GM12878 (cell line): Measurements from ENCODE around the gene TTC39C. TPM values are rescaled to one million over a fixed set of nuclear protein-coding genes. Genes with fewer than 3 reads are reported as not detected.

ENCODE experiments used
- ATAC-seq: fragments of 200-7000 bp; cut with Tn5 transposase; 3 replicates; pipeline ENCODE4 v1.9.1; 2020; ENCODE audit warnings: mild to moderate bottlenecking, moderate library complexity
- BruUV-seq: library from RNA; stranded (reverse); fragments of 400-500 nt; replicated peaks from 2 replicates; lab custom pipeline; 2021; lab: Mats Ljungman, UMichigan
- CTCF ChIA-PET: fragments of 300-600 bp; sonication (Branson Sonifier 250); formaldehyde crosslinking; extraction: SDS; loops from one replicate; lab custom pipeline; 2021; ENCODE audit warnings: inconsistent platforms; lab: Yijun Ruan, JAX
- POLR2A ChIA-PET: fragments of 350-600 bp; formaldehyde crosslinking; extraction: SDS; loops from one replicate; lab custom pipeline; 2021; ENCODE audit warnings: inconsistent platforms; lab: Charles Lee
- RAD21 ChIA-PET: fragments of 300-600 bp; sonication (Branson Sonifier 250); formaldehyde crosslinking; loops from one replicate; lab custom pipeline; 2023; ENCODE audit warnings: antibody characterized with exemption; ENCODE audit not compliant: unreplicated experiment; lab: Charles Lee
- SMC1A ChIA-PET: fragments of 300-600 bp; sonication (Branson Sonifier 250); formaldehyde crosslinking; loops from one replicate; lab custom pipeline; 2023; ENCODE audit not compliant: unreplicated experiment, uncharacterized antibody; lab: Charles Lee
- DNase-seq: peaks from one replicate; pipeline ENCODE4 v3.0.0-alpha.2; 2011; ENCODE audit warnings: low read depth, low spot score
- FAIRE-seq: peaks from 3 replicates; lab custom pipeline; 2011; peaks lifted over from hg19 to GRCh38; lab: Jason Lieb, UNC
- H2AFZ ChIP-seq: 2 replicates; pipeline ENCODE4 v1.6.0; 2011; ENCODE audit warnings: low read depth, low read length, control low read depth; ENCODE audit not compliant: control insufficient read depth
- H3K27ac ChIP-seq: 2 replicates; pipeline ENCODE4 v1.5.1; 2011; ENCODE audit warnings: control low read depth; ENCODE audit not compliant: control insufficient read depth, insufficient read depth
- H3K27me3 ChIP-seq, 2 experiments: replicated peaks in 1 of 2; 2 replicates each; pipeline versions ENCODE4 v1.6.0 to v1.6.1; 2011; ENCODE audit warnings: low read length in 1 of 2; ENCODE audit not compliant: control insufficient read depth in 2 of 2, insufficient read depth in 2 of 2
- H3K36me3 ChIP-seq, 2 experiments: 2 replicates each; pipeline ENCODE4 v1.5.1; 2011; ENCODE audit warnings: low read length in 1 of 2; ENCODE audit not compliant: control insufficient read depth in 2 of 2, insufficient read depth in 2 of 2
- H3K4me1 ChIP-seq: 2 replicates; pipeline ENCODE4 v1.6.1; 2011; ENCODE audit warnings: mild to moderate bottlenecking, low read length, moderate library complexity, mixed read lengths; ENCODE audit not compliant: control insufficient read depth, insufficient read depth
- H3K4me2 ChIP-seq: 2 replicates; pipeline ENCODE4 v1.6.0; 2011; ENCODE audit warnings: control low read depth; ENCODE audit not compliant: control insufficient read depth, insufficient read depth
- H3K4me3 ChIP-seq: fragments of 200-600 bp; sonication (generic); 2 replicates; pipeline ENCODE4 v1.5.1; 2016
- H3K79me2 ChIP-seq: 2 replicates; pipeline ENCODE4 v1.6.0; 2011; ENCODE audit warnings: low read length; ENCODE audit not compliant: control insufficient read depth, insufficient read depth
- H3K9ac ChIP-seq: 2 replicates; pipeline ENCODE4 v1.8.0; 2011; ENCODE audit warnings: low read length, control low read depth, mixed read lengths; ENCODE audit not compliant: control insufficient read depth, insufficient read depth
- H3K9me3 ChIP-seq: replicated peaks from 3 replicates; pipeline ENCODE4 v1.5.1; 2011; ENCODE audit warnings: mild to moderate bottlenecking, low read length; ENCODE audit not compliant: control insufficient read depth, insufficient read depth
- H4K20me1 ChIP-seq: 2 replicates; pipeline ENCODE4 v1.6.0; 2011; ENCODE audit not compliant: control insufficient read depth, insufficient read depth
- BCL11A ChIP-seq: IDR thresholded peaks from 2 replicates; pipeline ENCODE4 v1.6.1; 2011; ENCODE audit warnings: low read depth, low read length
- EZH2 ChIP-seq: IDR thresholded peaks from 2 replicates; pipeline ENCODE4 v1.6.1; 2012; ENCODE audit warnings: low read depth, mild to moderate bottlenecking, control low read depth, inconsistent platforms, low read length, borderline replicate concordance; ENCODE audit not compliant: control insufficient read depth
- FOS ChIP-seq: IDR thresholded peaks from 3 replicates; pipeline ENCODE4 v1.6.1; 2011; ENCODE audit warnings: borderline replicate concordance; ENCODE audit not compliant: insufficient read length; ENCODE audit errors: extremely low read depth
- HDAC2 ChIP-seq: fragments of 200-600 bp; sonication (generic); IDR thresholded peaks from 2 replicates; pipeline ENCODE4 v1.6.1; 2017
- PAX5 ChIP-seq: IDR thresholded peaks from 2 replicates; pipeline ENCODE4 v1.6.1; 2011; ENCODE audit warnings: low read depth, low read length, borderline replicate concordance
- PRDM15 ChIP-seq: fragments of 450-650 bp; formaldehyde crosslinking; IDR thresholded peaks from 2 replicates; pipeline ENCODE4 v1.4.0; 2020; ENCODE audit warnings: mild to moderate bottlenecking, moderate library complexity
- USF2 ChIP-seq: IDR thresholded peaks from 2 replicates; pipeline ENCODE4 v1.6.1; 2011; ENCODE audit warnings: low read depth, low read length, improper control_type of control experiment, borderline replicate concordance
- WGBS: methylation state at CpG from one replicate; pipeline ENCODE4 v1.1.6; 2016; ENCODE audit warnings: low lambda C conversion rate; ENCODE audit not compliant: insufficient replicate concordance, insufficient coverage; ENCODE audit errors: missing lambda C conversion rate; 5-methylcytosine and 5-hydroxymethylcytosine counted together
- in situ Hi-C: fragments of 300-500 bp; cut with MboI; formaldehyde crosslinking; loops from 9 replicates; pipeline ENCODE4 v1.14.3; 2018; ENCODE audit warnings: mixed read lengths
- intact Hi-C: fragments of 100-400 bp; cut with micrococcal nuclease; formaldehyde crosslinking; loops from one replicate; pipeline ENCODE4 v1.14.2; 2022; ENCODE audit not compliant: unreplicated experiment
- polyA plus RNA-seq, 11 experiments: library from polyadenylated mRNA; depleted of rRNA in 4 of 11; unstranded in 6 of 11; stranded (reverse) in 5 of 11; fragments of >200 nt; fragmentation: Nextera tagmentation in 4 of 11; fragmentation: Illumina TruSeq in 1 of 11; extraction: Ambion mirVana in 4 of 11; extraction: Trizol in 1 of 11; gene quantifications; 1 replicate in 1 of 11; 2 replicates in 10 of 11; pipeline versions ENCODE4 v1.2.1 to v1.2.3, GENCODE V29; 2011 to 2016; ENCODE audit warnings: inconsistent platforms in 2 of 11, missing spikeins in 2 of 11, low read depth in 1 of 11
- total RNA-seq, 4 experiments: library from RNA; depleted of rRNA in 3 of 4; stranded (reverse); fragments of >200 nt in 3 of 4; fragmentation: Illumina TruSeq in 1 of 4; extraction: Trizol in 1 of 4; gene quantifications; 2 replicates each; pipeline versions ENCODE4 v1.2.1 to v1.2.3, GENCODE V29; 2013 to 2021

The TTC39C gene
- total and polyA plus RNA-seq, 10 of the 15 experiments (the other 5 are each of a cell fraction or from before 2014, with no cell fraction given) = 21.1 to 91.0 (median 64.8) TPM

DNA sequence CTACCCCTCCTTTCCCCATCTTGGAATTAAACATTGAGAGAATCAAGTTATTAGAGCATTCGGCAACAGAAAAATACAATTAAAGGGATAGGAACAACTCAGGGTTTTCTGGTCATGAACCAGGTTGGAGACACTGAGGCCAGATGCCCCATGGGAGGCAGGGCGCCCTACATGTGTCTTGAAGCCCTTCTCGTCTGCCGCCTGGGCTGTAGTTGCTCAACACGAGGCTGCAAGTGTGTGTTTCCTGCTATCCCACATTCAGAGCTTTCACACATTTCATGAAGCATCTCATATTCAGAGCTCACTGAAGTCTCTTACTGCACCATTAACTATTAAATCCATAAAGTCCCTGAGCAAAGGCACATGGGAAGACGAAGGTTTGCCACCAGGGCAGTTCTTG, 28.8 kb downstream of the TTC39C start:
- in situ Hi-C loops = no loop called here
- no TSS peak for BruUV-seq
- no peaks in the 10 kb centered on the region for H3K9me3 ChIP-seq

More for the DNA sequence above, 28.8 kb downstream of the TTC39C start:
- 87% methylated on average over 6 of the region's 6 CpGs for WGBS
- no peak for DNase-seq
- CTCF ChIA-PET = interaction anchor here (0.9 kb wide), 2 partner anchors 14 to 455 kb away, joined by 3 read pairs; no protein-coding TSS in a partner anchor
- peaks cover 54% of the 10 kb centered on the region for H3K79me2 ChIP-seq
- POLR2A ChIA-PET = no interaction called here
- H3K36me3 ChIP-seq = peaks cover 0 to 3% of the 10 kb centered on the region in 2 experiments; a peak in 3 of 4 replicates
- H3K4me3 ChIP-seq = no peak overlapping the region
- intact Hi-C loops = no loop called here
- RAD21 ChIA-PET = interaction anchor here (0.5 kb wide), 1 partner anchor 306 kb away, joined by 3 read pairs; no protein-coding TSS in a partner anchor
- no peaks in the 10 kb centered on the region for H3K4me1 ChIP-seq
- H3K27ac ChIP-seq = no peak overlapping the region
- TF ChIP-seq BCL11A = no peak
- TF ChIP-seq PAX5 = no peak
- no peak for TF ChIP-seq EZH2
- no peak for TF ChIP-seq FOS
- TF ChIP-seq PRDM15 (CRISPR knock-in tag) = no peak
- no peak for TF ChIP-seq USF2
- TF ChIP-seq HDAC2 = no peak
- ATAC-seq = no peak
- no peak overlapping the region for H3K9ac ChIP-seq
- H4K20me1 ChIP-seq = peaks cover 2% of the 10 kb centered on the region; the same call in 1 of the 2 replicates
- no peak overlapping the region for H2AFZ ChIP-seq
- no peaks in the 10 kb centered on the region for H3K27me3 ChIP-seq
- FAIRE-seq = no peak
- no peak overlapping the region for H3K4me2 ChIP-seq
- SMC1A ChIA-PET = interaction anchor here (1.2 to 1.5 kb wide), 2 partner anchors 10 to 11 kb away, joined by 3 to 5 read pairs; no protein-coding TSS in a partner anchor
